Osteoblast (primary cell): ENCODE data around the gene RHD. TPM values are rescaled to one million over a fixed set of nuclear protein-coding genes. Genes with fewer than 3 reads are reported as not detected.
"Not testable (repeated sequence)": the region's sequence is repeated elsewhere in the genome, so short reads cannot be mapped to it uniquely, and the experiment has no call there.

Source experiments
- DNase-seq: peaks from one replicate; pipeline ENCODE4 v3.0.0; 2011; ENCODE audit warnings: low spot score, mixed read lengths; ENCODE audit not compliant: insufficient read length; ENCODE audit errors: missing footprints
- H2AFZ ChIP-seq: 2 replicates; pipeline ENCODE4 v1.6.0; 2011; ENCODE audit warnings: mild to moderate bottlenecking, low read length
- H3K27ac ChIP-seq: 2 replicates; pipeline ENCODE4 v1.5.1; 2011; ENCODE audit warnings: mild to moderate bottlenecking, low read depth, low read length, moderate library complexity
- H3K27me3 ChIP-seq: 2 replicates; pipeline ENCODE4 v1.6.0; 2012; ENCODE audit warnings: mild to moderate bottlenecking, control low read depth, inconsistent platforms, low read length, moderate library complexity; ENCODE audit not compliant: insufficient read depth
- H3K36me3 ChIP-seq: 2 replicates; pipeline ENCODE4 v1.5.1; 2011; ENCODE audit warnings: mild to moderate bottlenecking, low read length, control low read depth, moderate library complexity; ENCODE audit not compliant: insufficient read depth
- H3K4me1 ChIP-seq: 2 replicates; pipeline ENCODE4 v1.5.1; 2011; ENCODE audit warnings: mild to moderate bottlenecking, low read length, control low read depth, moderate library complexity; ENCODE audit not compliant: insufficient read depth
- H3K4me2 ChIP-seq: 2 replicates; pipeline ENCODE4 v1.6.0; 2011; ENCODE audit warnings: mild to moderate bottlenecking, low read length; ENCODE audit not compliant: insufficient read depth
- H3K4me3 ChIP-seq: fragments of 200-600 bp; sonication (generic); 3 replicates; pipeline ENCODE4 v1.5.1; 2012; ENCODE audit warnings: mild to moderate bottlenecking, low read length, inconsistent platforms; ENCODE audit not compliant: insufficient read depth
- H3K79me2 ChIP-seq: 2 replicates; pipeline ENCODE4 v1.6.0; 2012; ENCODE audit warnings: mild to moderate bottlenecking, low read length, control low read depth, inconsistent platforms; ENCODE audit not compliant: insufficient read depth
- H3K9me3 ChIP-seq: 2 replicates; pipeline ENCODE4 v1.5.1; 2011; ENCODE audit warnings: low read depth, low read length, control low read depth
- H4K20me1 ChIP-seq: 2 replicates; pipeline ENCODE4 v1.6.0; 2012; ENCODE audit warnings: mild to moderate bottlenecking, low read length, control low read depth; ENCODE audit not compliant: insufficient read depth
- total RNA-seq: library from RNA; depleted of rRNA; stranded (reverse); fragments of >200 nt; gene quantifications from 2 replicates; pipeline ENCODE4 v1.2.3, GENCODE V29; 2012
- TF ChIP-seq, protein P1 (sequence below): IDR thresholded peaks from 2 replicates; pipeline ENCODE4 v1.5.1; 2011; ENCODE audit warnings: mild to moderate bottlenecking, low read depth, low read length, moderate library complexity; ENCODE audit errors: extremely low read depth

Gene RHD
- total RNA-seq, 1 donor, result not detected

GRCh38 chr1:25369241-25369640 is 96.9 kb downstream of the RHD start:
- Histone ChIP-seq H3K36me3 (no peaks in the 10 kb centered on the region), H3K9me3 (no peaks in the 10 kb centered on the region), H3K27ac (peak overlapping the region; percentile 51), H3K79me2 (no peaks in the 10 kb centered on the region), H2AFZ (no peak overlapping the region), H3K4me1 (peaks cover 12% of the 10 kb centered on the region), H3K27me3 (no peaks in the 10 kb centered on the region), H4K20me1 (no peaks in the 10 kb centered on the region), H3K4me2 (no peak overlapping the region), H3K4me3 (no peak overlapping the region)
- TF ChIP-seq, protein P1, sequence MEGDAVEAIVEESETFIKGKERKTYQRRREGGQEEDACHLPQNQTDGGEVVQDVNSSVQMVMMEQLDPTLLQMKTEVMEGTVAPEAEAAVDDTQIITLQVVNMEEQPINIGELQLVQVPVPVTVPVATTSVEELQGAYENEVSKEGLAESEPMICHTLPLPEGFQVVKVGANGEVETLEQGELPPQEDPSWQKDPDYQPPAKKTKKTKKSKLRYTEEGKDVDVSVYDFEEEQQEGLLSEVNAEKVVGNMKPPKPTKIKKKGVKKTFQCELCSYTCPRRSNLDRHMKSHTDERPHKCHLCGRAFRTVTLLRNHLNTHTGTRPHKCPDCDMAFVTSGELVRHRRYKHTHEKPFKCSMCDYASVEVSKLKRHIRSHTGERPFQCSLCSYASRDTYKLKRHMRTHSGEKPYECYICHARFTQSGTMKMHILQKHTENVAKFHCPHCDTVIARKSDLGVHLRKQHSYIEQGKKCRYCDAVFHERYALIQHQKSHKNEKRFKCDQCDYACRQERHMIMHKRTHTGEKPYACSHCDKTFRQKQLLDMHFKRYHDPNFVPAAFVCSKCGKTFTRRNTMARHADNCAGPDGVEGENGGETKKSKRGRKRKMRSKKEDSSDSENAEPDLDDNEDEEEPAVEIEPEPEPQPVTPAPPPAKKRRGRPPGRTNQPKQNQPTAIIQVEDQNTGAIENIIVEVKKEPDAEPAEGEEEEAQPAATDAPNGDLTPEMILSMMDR, result no peak
- DNase-seq, result no peak

DNA sequence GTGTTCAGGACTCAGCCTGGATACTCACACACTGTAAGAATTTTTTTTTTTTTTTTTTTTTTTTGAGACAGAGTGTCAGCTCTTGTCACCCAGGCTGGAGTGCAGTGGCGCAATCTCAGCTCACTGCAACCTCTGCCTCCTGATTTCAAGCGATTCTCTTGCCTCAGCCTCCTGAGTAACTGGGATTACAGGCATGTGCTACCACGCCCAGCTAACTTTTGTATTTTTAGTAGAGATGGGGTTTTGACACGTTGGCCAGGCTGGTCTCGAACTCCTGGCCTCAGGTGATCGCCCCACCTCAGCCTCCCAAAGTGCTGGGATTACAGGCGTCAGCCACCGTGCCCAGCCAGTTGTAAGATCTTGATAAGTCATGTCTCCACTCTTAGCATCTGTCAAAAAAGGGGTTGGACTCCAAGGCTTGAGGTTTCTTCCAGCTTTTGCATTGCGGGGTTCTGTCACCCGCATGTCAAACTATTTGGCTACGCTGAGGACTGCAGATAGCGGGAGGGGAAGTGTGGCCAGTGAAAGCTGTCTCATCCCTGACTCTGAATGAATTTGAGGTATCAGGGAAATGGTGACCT is 97.5 kb downstream of the RHD start:
- DNase-seq, H4K20me1 ChIP-seq, H3K9me3 ChIP-seq, H3K27me3 ChIP-seq, H3K4me3 ChIP-seq, H3K27ac ChIP-seq, H2AFZ ChIP-seq, H3K4me2 ChIP-seq, H3K79me2 ChIP-seq, H3K36me3 ChIP-seq: not testable (repeated sequence)
- H3K4me1 ChIP-seq, result peaks cover 12% of the 10 kb centered on the region

DNA sequence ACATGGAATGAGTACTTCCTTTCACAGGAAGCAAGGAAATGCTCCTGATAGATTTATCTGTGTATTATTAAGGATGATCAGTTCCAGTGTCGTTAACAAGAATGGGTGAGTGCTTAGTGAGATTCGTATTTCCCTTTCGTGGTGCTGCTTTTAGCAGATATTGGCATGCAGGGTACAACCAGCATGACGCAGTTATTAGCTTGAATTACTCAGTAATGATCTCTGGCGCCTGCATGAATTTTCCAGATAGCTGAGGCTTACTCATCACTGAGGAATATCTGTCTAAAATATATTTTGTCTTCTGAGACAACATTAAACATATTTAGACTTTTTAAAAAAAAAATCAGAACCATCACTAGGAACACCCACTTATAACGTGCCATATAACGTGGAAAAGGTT is 99.4 kb downstream of the RHD start:
- H3K79me2 ChIP-seq, H3K4me3 ChIP-seq, H4K20me1 ChIP-seq, H3K36me3 ChIP-seq, H2AFZ ChIP-seq, H3K9me3 ChIP-seq, H3K27me3 ChIP-seq: not testable (repeated sequence)
- Histone ChIP-seq H3K4me2 (peak overlapping the region; percentile 61), H3K27ac (peak overlapping the region; percentile 87), H3K4me1 (peaks cover 12% of the 10 kb centered on the region)
- DNase-seq, result peak; percentile 82

- H2AFZ ChIP-seq, H3K9me3 ChIP-seq, DNase-seq, H3K27me3 ChIP-seq, H3K4me2 ChIP-seq, H3K79me2 ChIP-seq, H3K36me3 ChIP-seq, H3K4me3 ChIP-seq, H3K27ac ChIP-seq, H3K4me1 ChIP-seq, H4K20me1 ChIP-seq: not testable (repeated sequence)
Measured at GRCh38 chr1:25378367-25378766, 106.1 kb downstream of the RHD start.

Other genes starting within 250 kb of the RHD start
- 39.4 and 41.5 TPM in 2 replicates for gene SYF2, start 40.0 kb upstream of the RHD start, total RNA-seq
- gene RSRP1, start 25.1 kb upstream of the RHD start, total RNA-seq, result 102 and 103 TPM in 2 replicates
- gene TMEM50A, start 65.8 kb downstream of the RHD start, total RNA-seq, result 153 and 165 TPM in 2 replicates
- 0.72 and 0.88 TPM in 2 replicates for gene RHCE, start 148.3 kb downstream of the RHD start, total RNA-seq
- gene MACO1, start 158.4 kb downstream of the RHD start, total RNA-seq, result 33.9 and 35.5 TPM in 2 replicates